HTR-8/SVneo (cell line): ENCODE results near the gene TM6SF1.
"Not testable (repeated sequence)": the region's sequence is repeated elsewhere in the genome, so short reads cannot be mapped to it uniquely, and the experiment has no call there.

ENCODE experiments used
- DNase-seq: peaks from one replicate; pipeline ENCODE4 v3.0.0; 2011; ENCODE audit warnings: low spot score, mixed read lengths; ENCODE audit not compliant: insufficient read length
- FAIRE-seq: peaks from 2 replicates; lab custom pipeline; 2011; peaks lifted over from hg19 to GRCh38; lab: Jason Lieb, UNC

Gene TM6SF1

GRCh38 chr15:83106994-83107840 is at the start of gene TM6SF1:
TSS of gene TM6SF1 (plus strand) at chr15:83107645. CDS start at chr15:83107681, 36 bp downstream.
- DNase-seq: peak; percentile 24
- peak; percentile 42 for FAIRE-seq

- FAIRE-seq (no peak), DNase-seq (no peak)
Observed at GRCh38 chr15:83057696-83058376, 49.6 kb upstream of the TM6SF1 start.

GRCh38 chr15:83061680-83062079 is 45.8 kb upstream of the TM6SF1 start:
- no peak for FAIRE-seq
- no peak for DNase-seq

GRCh38 chr15:83062768-83063180 is 44.7 kb upstream of the TM6SF1 start:
- no peak for DNase-seq
- FAIRE-seq: no peak

GRCh38 chr15:83063551-83063950 is 43.9 kb upstream of the TM6SF1 start:
- FAIRE-seq (no peak), DNase-seq (no peak)

- DNase-seq (no peak), FAIRE-seq (no peak)
Observed at GRCh38 chr15:83064859-83065258, 42.6 kb upstream of the TM6SF1 start.

- DNase-seq (no peak), FAIRE-seq (no peak)
Observed at GRCh38 chr15:83065431-83065830, 42.0 kb upstream of the TM6SF1 start.

GRCh38 chr15:83066034-83066733 is 41.3 kb upstream of the TM6SF1 start:
- DNase-seq (no peak), FAIRE-seq (no peak)

GRCh38 chr15:83066734-83067637 is 40.5 kb upstream of the TM6SF1 start, which contains the start of gene BTBD1:
TSS of gene BTBD1 (minus strand) at chr15:83067252. CDS start at chr15:83067151, 101 bp downstream.
- FAIRE-seq (peak; percentile 26), DNase-seq (peak; percentile 97)

- FAIRE-seq: no peak
- DNase-seq: no peak
Observed at GRCh38 chr15:83067638-83067962, 39.8 kb upstream of the TM6SF1 start.

- DNase-seq (no peak), FAIRE-seq (no peak)
Observed at GRCh38 chr15:83068054-83068453, 39.4 kb upstream of the TM6SF1 start.

GRCh38 chr15:83069211-83069642 is 38.2 kb upstream of the TM6SF1 start:
- not testable (repeated sequence) for FAIRE-seq, DNase-seq

- no peak for FAIRE-seq
- DNase-seq: no peak
Observed at GRCh38 chr15:83077491-83078230, 29.8 kb upstream of the TM6SF1 start.

GRCh38 chr15:83078712-83079111 is 28.7 kb upstream of the TM6SF1 start:
- DNase-seq (no peak), FAIRE-seq (no peak)

GRCh38 chr15:83081256-83082014 is 26.0 kb upstream of the TM6SF1 start:
- FAIRE-seq (no peak), DNase-seq (no peak)

GRCh38 chr15:83082730-83083386 is 24.6 kb upstream of the TM6SF1 start:
- no peak for FAIRE-seq
- no peak for DNase-seq

GRCh38 chr15:83085461-83085860 is 22.0 kb upstream of the TM6SF1 start:
- not testable (repeated sequence) for FAIRE-seq, DNase-seq
